Parathyroid adenoma (tissue), 2 donors: ENCODE results near the gene PRLH.

ENCODE experiments used
- H2AFZ ChIP-seq: fragments of 300-600 bp; sonication (generic); one replicate; pipeline ENCODE4 v1.7.0; 2017; ENCODE audit warnings: antibody characterized with exemption, mild to moderate bottlenecking
- H3K27ac ChIP-seq: fragments of 300-600 bp; sonication (generic); one replicate; pipeline ENCODE4 v1.7.0; 2017
- H3K27me3 ChIP-seq: fragments of 300-600 bp; sonication (generic); one replicate; pipeline ENCODE4 v1.7.0; 2017; ENCODE audit warnings: low read length; ENCODE audit not compliant: control insufficient read depth, insufficient read depth
- H3K36me3 ChIP-seq: fragments of 300-600 bp; sonication (generic); one replicate; pipeline ENCODE4 v1.7.0; 2017; ENCODE audit warnings: low read length; ENCODE audit not compliant: control insufficient read depth, insufficient read depth
- H3K4me1 ChIP-seq: fragments of 300-600 bp; sonication (generic); one replicate; pipeline ENCODE4 v1.7.0; 2017; ENCODE audit warnings: control low read depth
- H3K4me2 ChIP-seq: fragments of 300-600 bp; sonication (generic); one replicate; pipeline ENCODE4 v1.7.0; 2017; ENCODE audit warnings: low read length
- H3K4me3 ChIP-seq: fragments of 300-600 bp; sonication (generic); one replicate; pipeline ENCODE4 v1.7.0; 2017; ENCODE audit warnings: low read depth, low read length
- H3K79me2 ChIP-seq: fragments of 300-600 bp; sonication (generic); one replicate; pipeline ENCODE4 v1.7.0; 2017; ENCODE audit warnings: control low read depth
- H3K9ac ChIP-seq: fragments of 300-600 bp; sonication (generic); one replicate; pipeline ENCODE4 v1.7.0; 2017; ENCODE audit warnings: mild to moderate bottlenecking
- H3K9me3 ChIP-seq: fragments of 300-600 bp; sonication (generic); one replicate; pipeline ENCODE4 v1.7.0; 2017; ENCODE audit warnings: low read length; ENCODE audit not compliant: control insufficient read depth
- CTCF ChIP-seq: fragments of 300-600 bp; sonication (generic); IDR thresholded peaks from one replicate; pipeline ENCODE4 v1.7.0; 2017; ENCODE audit warnings: antibody characterized with exemption, mild to moderate bottlenecking
- donor health status: primary hyperparathyroidism.

PRLH gene

GRCh38 chr2:237541243-237541642 lies 25.1 kb upstream of the PRLH start:
- TF ChIP-seq CTCF = no peak
- H2AFZ ChIP-seq = no peak overlapping the region
- H3K27me3 ChIP-seq = no peaks in the 10 kb centered on the region
- H3K4me1 ChIP-seq = no peaks in the 10 kb centered on the region
- no peak overlapping the region for H3K9ac ChIP-seq
- no peak overlapping the region for H3K27ac ChIP-seq
- no peak overlapping the region for H3K4me3 ChIP-seq
- H3K9me3 ChIP-seq = no peaks in the 10 kb centered on the region
- H3K36me3 ChIP-seq = no peaks in the 10 kb centered on the region
- H3K4me2 ChIP-seq = no peak overlapping the region
- H3K79me2 ChIP-seq = no peaks in the 10 kb centered on the region

GRCh38 chr2:237542001-237542704 lies 24.2 kb upstream of the PRLH start:
- no peaks in the 10 kb centered on the region for H3K4me1 ChIP-seq
- no peaks in the 10 kb centered on the region for H3K9me3 ChIP-seq
- no peak overlapping the region for H3K4me3 ChIP-seq
- H2AFZ ChIP-seq = no peak overlapping the region
- H3K79me2 ChIP-seq = no peaks in the 10 kb centered on the region
- no peak overlapping the region for H3K4me2 ChIP-seq
- H3K27ac ChIP-seq = no peak overlapping the region
- no peaks in the 10 kb centered on the region for H3K36me3 ChIP-seq
- no peaks in the 10 kb centered on the region for H3K27me3 ChIP-seq
- H3K9ac ChIP-seq = no peak overlapping the region
- no peak for TF ChIP-seq CTCF

GRCh38 chr2:237546040-237546875 lies 20.1 kb upstream of the PRLH start:
- Histone ChIP-seq H3K9me3 (no peaks in the 10 kb centered on the region), H3K27ac (no peak overlapping the region), H3K4me2 (no peak overlapping the region), H3K36me3 (no peaks in the 10 kb centered on the region), H3K4me1 (no peaks in the 10 kb centered on the region), H2AFZ (no peak overlapping the region), H3K27me3 (no peaks in the 10 kb centered on the region), H3K4me3 (no peak overlapping the region), H3K79me2 (no peaks in the 10 kb centered on the region), H3K9ac (no peak overlapping the region)
- no peak for TF ChIP-seq CTCF

- Histone ChIP-seq H3K79me2 (no peaks in the 10 kb centered on the region), H3K4me2 (no peak overlapping the region), H3K27ac (no peak overlapping the region), H3K9me3 (no peaks in the 10 kb centered on the region), H3K36me3 (no peaks in the 10 kb centered on the region), H3K4me1 (no peaks in the 10 kb centered on the region), H3K9ac (no peak overlapping the region), H3K4me3 (no peak overlapping the region), H2AFZ (no peak overlapping the region), H3K27me3 (no peaks in the 10 kb centered on the region)
- no peak for TF ChIP-seq CTCF
Observed at GRCh38 chr2:237546876-237547395, 19.4 kb upstream of the PRLH start.
